ENCODE measurements around the gene WDR73. TPM values are rescaled to one million over a fixed set of nuclear protein-coding genes. Genes with fewer than 3 reads are reported as not detected.

Gene WDR73
- total RNA-seq, 1 donor from 2014 or later, result 21.2 TPM

DNA sequence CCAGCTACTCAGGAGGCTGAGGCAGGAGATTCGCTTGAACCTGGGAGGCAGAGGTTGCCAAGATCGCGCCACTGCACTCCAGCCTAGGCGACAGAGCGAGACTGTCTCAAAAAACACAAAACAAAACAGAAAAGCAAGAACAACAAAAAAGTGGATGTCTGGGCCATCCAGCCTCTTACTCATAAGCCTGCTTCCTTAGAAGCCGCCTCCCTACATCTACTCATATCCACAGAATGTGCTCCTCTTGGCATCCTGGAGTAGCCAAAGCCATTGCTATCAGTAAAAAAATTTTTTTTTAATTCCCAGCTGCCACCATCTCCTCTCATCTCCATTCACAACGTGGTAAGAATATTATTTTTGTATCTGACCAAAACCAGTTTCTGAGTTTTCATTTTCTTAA is 42.5 kb downstream of the WDR73 start:
- DNase-seq, result no peak

DNA sequence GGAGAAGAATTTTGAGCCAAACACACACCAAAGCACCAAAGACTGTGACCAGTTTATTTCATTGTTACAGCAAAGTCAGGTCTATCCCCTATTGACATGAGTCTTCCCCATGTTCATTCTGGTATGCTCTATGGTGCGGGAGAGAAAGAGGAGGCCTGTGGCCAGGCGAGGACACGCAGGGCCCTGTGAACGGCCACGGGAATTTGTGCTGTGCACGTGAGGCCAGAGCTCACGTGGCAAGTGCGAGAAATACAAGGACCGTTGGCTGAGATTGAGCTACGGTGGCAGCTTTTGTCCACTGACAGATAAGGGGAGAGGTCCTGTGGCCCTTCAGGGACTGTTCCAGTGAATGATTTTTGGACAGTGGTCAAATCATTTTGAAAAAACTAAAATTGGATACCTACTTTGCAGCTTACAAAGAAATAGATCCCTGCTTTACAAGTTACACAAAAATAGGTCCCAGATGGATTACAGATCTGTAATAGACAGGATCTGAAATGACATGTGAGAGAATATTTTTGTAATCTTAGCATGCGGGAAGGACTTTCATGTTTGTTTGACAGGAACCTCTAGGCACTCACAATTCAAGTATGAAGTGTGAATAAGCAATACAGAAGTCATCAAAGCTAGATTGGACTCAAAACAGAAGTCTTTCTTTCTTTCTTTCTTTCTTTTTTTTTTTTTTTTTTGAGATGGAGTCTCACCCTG is 44.1 kb downstream of the WDR73 start:
- no peak for DNase-seq

GRCh38 chr15:84608707-84609284 is 45.3 kb downstream of the WDR73 start:
- no peak for DNase-seq

DNA sequence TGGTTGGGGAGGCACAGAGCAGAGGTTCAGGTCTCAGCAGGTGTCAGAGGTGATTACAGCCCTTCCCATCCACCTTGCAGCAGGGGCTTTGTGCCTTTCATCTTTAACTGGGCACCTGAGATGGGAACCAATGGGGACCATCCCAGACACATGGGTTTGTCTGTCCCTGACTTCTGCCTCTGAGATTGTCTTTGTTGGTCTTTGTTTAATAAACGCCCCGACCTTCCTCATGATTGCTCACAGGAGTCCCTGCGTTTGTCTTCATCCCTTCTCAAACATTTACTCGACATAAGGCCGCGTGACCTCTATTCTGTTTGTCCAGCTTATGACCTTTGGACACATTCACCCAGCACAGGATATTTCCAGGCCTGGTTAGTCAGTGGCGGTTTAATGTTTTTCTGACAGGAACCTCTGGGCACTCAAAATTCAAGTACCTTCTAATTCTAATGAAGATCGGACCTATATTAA is 47.4 kb downstream of the WDR73 start:
- no peak for DNase-seq

GRCh38 chr15:84605554-84605882 is 48.6 kb downstream of the WDR73 start:
- DNase-seq, result no peak

GRCh38 chr15:84604826-84605553 is 49.1 kb downstream of the WDR73 start:
- no peak for DNase-seq

- DNase-seq, result no peak
These were observed 50.3 kb downstream of the WDR73 start for GRCh38 chr15:84603630-84604379.

GRCh38 chr15:84601555-84601838 is 52.6 kb downstream of the WDR73 start:
- DNase-seq, result no peak

GRCh38 chr15:84600687-84601554 is 53.2 kb downstream of the WDR73 start, which contains the start of gene ZSCAN2:
Gene ZSCAN2 (plus strand): TSS chr15:84601009. CDS start chr15:84603928, 2,919 bp downstream.
- DNase-seq, result peak; percentile 86

- DNase-seq, result peak; percentile 73
These were observed 53.8 kb downstream of the WDR73 start for GRCh38 chr15:84600331-84600686.

DNA sequence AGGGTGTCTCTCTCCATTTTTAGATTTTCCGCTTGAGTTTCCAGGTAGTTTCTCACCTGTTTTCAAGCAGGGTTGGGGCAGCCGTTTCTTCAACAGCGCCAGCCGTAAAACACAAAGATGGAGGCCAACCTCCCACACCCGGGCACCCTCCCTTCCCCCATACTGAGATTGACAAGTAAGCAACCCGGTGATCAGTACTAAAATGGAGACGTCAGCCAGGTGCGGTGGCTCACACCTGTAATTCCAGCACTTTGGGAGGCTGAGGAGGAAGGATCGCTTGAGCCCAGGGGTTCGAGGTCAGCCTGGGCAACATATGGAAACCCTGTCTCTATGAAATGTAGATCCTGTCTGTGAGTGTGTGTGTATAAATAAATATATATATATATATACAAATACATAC is 54.2 kb downstream of the WDR73 start:
- DNase-seq, result no peak

- peak; percentile 44 for DNase-seq
These were observed 55.1 kb downstream of the WDR73 start for GRCh38 chr15:84598993-84599392.

DNA sequence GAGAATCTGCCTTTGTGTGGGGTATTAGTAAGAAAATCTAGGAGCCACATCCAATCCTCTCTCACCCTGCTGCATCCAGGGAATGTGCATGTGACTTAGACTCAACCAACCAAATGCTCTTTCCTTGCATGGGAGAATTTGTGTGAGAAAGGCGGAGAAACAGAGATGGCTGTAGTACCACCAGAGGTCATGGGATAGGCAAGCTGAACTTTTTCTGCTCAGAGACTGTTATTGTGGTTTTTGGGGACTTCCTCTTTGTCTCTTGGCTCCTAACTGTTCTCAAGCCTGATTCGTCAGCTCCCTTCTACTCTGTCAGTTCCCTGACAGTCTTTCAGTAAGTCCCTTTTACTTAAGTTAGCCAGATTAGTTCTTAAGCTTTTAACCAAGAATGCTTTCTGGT is 55.8 kb downstream of the WDR73 start:
- DNase-seq, result no peak

- no peak for DNase-seq
These were observed 56.8 kb downstream of the WDR73 start for GRCh38 chr15:84597296-84597695.

DNA sequence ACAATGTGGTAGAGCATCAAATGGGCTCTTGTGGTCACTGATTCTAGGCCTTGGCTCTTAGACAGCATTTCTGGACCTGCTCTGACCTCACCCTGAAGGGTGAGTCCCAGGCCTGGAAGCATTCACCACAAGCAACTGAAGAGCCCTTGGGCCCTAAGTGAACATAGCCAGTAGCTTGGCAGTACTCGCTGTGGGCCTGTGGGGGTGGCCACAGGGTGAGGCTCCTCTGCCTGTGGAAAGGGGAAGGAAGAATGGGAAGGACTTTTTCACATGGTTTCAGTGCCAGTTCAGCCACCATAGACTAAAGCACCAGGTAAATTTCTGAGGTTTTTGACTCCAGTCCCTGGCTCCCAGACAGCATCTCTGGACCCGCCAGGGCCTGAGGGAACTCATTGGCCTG is 58.4 kb downstream of the WDR73 start:
- DNase-seq, result no peak

GRCh38 chr15:84594617-84595290 is 59.3 kb downstream of the WDR73 start:
- DNase-seq, result no peak

DNA sequence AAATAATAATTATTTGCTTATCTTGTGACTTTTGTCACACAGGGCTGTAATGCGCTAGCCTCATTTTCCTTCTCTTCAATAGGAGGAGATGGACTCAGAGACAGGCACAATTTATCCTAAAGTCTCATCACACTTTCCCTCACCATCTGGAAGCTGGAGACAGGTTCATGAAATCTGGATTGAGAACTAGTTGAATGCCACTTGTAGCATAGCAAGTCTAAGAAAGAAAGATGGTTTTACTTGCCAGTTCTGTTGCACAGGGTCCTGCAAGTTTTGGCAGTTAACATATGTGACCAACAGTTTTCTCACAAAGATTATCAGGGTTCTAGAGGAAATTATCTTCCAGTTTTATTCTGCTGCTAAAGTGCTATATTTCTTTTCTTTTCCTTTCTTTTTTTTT is 62.3 kb downstream of the WDR73 start:
- no peak for DNase-seq

GRCh38 chr15:84590406-84590805 is 63.7 kb downstream of the WDR73 start:
- DNase-seq, result no peak
